ENCODE results near the gene BRMS1.

Gene BRMS1

DNA sequence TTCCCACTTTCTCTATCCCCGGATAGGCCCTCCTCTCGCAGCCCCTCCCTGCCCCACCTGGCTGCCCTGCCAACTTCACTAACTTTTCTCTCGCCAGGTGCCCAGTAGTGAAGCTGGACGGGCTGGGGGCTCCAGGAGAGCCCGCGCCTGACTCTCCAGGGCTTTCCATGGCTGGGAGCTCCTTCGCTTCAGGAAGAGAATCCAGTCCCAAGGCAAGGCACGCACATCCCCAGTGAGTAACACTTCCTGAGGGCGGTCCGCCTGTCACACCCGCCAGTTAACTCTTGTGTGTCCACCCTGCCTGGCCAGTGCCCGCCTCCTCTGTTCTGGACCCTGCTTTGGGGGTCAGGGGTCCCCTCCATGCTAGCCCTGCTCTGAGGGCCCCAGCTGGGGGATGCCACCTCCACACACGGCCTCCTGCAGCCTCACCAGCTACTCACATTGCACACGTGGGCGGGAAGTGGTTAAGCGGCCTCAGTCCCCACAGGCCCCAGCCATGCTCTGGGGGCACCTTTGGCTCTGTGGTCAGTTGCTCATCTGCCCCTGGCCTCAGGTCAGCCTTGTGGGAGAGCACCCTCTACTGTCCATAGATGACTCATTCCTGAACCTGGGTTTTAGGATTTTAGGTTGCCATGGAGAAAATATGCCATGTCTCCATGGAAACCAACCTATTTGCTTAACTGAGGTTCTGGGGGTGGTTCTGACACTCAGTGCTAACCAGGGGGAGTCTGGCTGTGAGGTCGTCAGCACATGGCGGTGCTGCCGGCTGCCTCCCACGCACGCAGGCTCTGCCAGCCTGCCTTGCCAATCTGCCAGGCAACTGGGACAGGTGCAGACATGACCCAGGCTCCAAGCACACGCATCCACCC is 8.4 kb downstream of the BRMS1 start, which contains the start of gene RIN1:
RIN1 (minus strand) TSS at position 201 of the 869 bp plus-strand sequence; CDS start at position 169, 32 bp downstream.
- no peak for DNase-seq (ENCODE audit: low read depth in 2 of 2)

DNA sequence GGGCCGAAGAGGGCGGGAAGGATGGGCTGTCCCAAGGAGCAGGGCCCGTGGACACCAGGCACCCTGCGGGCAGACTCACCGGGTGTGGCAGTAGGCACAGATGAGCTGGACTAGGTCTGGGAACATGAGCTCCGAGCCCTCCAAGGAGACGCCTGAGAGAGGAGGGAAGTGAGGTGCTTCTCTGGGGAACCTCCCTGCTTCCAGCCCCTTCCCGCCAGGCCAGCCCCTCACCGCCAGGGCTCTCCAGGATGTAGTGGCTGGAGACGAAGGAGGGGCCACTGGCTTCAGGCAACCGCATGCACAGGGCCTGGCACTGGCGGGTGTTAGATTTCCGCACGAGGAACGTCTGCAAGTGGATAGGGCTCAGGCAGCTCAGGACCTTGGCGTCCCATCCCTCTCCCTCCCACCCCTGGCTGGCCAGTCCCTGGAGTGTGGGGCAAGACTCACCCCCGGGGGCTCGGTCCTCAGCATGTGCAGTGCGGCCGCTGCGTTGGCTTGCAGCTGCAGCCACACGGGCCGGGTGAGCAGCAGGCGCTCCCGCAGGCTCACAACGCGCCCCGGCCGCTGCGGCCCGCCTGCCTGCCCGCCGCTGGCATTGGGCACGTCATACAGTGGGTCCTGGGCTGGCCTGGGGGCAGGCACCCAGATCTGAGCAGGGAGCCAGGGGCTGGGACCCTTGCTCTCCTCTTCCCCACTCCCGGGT is 9.2 kb downstream of the BRMS1 start:
- DNase-seq (ENCODE audit: low read depth in 2 of 2) = no peak

DNA sequence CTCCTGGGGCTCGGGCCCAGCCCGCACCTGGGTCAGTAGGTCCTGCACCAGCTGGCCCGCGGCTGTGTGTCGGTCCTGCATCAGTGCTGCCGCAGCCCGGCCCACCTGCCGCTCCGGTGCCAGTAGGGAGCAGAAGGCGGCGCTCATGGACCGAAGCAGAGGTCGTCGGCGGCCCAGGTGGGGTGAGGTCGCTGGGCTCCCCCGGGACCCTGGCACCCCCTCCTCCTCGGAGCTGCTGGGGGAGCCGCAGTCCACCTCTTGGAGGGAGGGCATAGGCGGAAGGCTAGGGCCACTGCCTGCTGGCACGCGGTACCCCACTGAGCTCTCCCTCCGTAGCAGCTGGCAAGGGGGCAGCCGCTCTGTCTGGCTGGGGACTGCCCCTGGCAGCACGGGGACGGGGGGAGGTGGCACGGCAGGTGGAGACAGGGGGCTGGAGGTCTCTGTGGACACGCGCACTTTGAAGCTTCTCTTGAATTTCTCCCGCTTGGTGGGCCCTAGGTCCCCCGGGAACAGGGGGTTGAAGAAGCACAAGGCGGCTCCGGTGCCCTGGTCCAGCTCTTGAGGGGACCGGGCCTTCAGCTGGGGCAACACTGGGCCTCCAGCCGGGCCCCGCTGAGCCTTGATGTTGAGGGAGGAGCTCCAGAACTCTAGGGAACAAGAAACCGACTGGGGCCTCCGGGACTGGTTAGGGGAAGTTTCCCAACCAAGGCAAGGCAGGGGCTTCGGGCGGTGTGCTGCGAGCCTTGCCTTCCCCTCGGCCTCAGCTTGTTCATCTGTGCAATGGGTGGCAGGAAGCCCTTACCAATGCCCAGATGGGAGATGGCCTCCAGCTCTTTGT is 10.1 kb downstream of the BRMS1 start:
- DNase-seq (ENCODE audit: low read depth in 2 of 2) = no peak

DNA sequence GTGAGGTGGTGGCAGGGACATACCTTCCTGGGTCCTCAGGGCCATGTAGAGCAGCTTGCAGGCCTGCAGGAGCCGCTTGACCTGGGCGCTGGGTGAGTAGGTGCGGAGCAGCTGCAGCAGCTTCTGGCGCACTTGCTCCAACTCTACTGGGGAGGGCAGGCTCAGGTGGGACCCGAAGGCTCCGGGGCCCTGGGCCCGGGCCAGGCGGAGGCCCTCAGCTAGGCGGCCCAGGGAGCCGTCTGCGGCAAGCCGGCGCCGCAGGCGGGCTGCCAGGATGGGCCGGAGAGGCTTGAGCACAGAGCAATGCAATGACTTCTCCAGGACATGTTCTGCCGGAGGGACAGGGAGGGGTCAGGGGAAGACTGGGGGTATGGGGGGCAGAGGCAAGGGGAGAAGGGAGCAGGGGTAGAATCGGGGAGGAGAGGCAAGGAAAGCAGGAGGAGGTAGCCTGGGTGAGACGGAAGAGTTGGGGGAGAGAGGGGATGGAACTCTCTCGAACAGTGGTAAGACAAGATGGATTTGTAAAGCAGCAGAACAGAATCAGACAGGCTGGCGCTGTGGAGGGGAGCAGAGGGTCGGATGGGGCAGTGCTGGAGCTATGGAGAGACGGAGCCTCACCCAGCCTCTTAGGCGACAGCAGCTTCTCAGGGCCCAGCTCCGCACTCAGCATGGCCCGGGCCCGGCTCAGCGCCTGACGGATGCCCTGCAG is 10.9 kb downstream of the BRMS1 start:
- no peak for DNase-seq (ENCODE audit: low read depth in 2 of 2)

DNA sequence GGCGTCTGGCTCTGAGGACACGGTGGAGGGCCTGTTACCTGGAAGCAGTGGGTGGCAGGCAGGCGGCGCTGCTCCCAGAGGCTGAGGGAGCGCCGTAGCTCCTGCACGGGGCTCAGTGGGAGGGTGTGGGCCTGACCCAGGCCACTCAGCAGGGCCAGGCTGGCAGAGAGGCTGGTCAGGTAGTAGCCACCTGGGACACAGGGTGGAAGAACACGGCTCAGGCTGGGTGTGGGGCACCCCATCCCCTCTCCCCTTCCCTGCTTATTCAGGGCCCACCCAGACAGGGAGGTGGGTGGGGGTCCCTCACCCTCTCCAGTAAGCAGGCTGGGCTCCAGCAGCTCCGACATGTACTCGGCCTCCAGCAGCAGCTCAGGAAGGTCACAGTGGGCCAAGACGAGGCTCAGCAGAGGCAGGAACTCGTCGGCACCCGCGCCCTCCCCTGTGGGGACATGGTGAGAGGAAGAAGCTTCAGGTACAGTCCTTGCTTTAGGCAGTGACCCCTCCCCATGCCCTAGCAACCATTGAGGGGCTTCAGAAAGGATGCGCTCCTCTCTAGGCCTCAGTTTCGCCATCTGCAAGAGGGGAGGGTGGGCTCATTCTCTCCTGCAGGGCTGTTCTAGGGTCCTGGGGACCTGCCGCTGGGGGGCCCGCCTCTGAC is 11.6 kb downstream of the BRMS1 start:
- DNase-seq (ENCODE audit: low read depth in 2 of 2) = no peak

DNA sequence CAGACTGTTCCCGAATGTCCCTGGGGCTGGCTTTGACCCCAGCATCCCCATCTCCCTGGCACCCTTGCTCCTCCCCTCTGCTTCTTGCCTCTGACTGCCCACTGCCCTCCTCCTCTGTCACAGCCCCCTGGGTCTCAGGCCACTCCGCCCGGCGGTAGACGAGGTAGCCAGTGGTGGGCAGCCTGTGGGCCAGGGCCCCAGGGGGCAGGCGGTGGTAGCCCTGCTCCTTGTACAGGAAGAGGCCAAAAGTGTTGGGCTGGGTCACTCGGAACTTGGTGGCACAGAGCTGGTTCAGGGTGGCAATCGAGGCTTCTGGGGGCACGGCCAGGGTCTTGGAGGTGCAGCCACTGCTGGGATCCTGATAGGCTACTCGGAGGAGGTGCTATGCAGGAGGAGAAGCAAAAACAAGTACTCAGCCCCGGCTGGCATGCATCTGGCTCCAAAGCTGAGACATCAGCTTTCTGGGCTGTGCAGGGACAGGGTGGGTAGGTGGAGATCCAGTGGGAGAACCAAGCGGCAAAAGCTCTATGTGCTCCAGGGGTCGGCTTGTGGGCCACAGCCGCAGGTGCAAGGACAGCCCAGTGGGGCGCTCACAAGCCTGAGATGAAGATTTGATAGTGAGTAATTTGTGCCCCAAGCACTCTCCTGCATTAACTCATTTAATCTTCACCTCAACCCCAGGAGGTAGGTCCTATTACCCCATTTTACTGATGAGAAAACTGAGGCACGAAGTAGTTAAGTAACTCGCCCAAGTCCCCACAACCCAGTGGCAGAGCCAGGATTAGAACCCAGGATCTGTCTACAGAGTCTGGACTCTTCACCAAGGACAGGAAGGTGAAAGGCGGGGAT is 12.3 kb downstream of the BRMS1 start:
- DNase-seq (ENCODE audit: low read depth in 2 of 2) = no peak

DNA sequence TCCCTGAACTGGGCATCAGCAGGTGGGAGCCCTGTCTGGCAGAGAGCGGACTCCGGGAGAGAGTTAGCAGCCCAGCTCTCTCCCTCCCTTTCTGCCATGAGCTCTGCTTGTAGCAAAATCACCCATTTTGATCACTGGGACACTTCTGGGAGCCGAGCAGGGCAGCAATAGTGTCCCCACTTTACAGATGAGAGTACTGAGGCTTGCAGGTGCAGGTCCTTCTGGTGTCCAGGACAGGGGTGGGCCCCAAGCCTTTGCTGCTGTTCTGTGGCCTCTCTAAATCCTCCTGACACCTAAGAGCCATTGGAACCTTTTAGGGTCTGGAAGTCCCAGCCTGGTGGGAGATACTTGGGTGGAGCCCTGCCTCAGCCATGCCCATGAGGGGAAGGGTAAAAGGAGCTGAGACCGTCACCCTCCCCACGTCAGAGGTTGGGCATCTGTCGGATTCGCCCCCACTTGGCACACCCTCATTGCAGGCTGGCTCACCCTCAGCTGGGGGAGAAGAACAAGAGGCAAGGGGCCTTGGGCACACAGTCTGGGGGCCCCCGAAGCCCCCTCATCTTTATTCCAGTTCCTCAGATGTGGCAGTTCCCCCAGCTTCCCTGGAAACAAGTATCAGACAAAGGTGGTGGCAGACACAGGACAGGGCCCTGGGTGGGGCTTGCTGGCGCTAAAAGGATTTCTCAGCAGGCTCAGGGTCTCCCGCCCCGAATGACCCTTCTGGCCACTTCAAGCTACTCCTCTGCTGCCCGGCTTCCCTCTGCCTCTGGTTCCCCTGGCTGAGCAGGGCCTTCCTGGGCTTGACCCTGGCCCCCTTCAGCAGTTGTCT is 13.1 kb downstream of the BRMS1 start:
- DNase-seq (ENCODE audit: low read depth in 2 of 2) = no peak

DNA sequence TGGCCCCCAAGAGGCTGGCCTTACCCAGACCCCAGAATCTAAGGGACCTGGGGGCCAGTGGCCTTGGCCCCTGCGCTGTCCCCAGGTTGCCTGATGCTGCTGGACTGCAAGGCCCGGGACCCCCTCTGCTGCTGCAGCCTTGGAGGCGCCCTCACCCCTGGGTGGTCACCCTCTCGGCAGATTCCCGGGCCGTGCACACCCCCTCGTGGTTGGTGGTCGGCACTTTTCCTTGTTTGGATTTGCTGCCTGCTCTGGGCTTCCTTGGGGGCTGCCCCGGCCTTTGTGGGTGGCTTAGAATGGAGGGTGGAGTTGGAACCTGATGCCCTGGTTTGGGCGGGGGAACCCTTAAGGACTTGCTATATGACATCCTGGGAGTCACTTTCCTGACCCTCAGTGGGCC is 14.0 kb downstream of the BRMS1 start:
- DNase-seq (ENCODE audit: low read depth in 2 of 2) = no peak

DNA sequence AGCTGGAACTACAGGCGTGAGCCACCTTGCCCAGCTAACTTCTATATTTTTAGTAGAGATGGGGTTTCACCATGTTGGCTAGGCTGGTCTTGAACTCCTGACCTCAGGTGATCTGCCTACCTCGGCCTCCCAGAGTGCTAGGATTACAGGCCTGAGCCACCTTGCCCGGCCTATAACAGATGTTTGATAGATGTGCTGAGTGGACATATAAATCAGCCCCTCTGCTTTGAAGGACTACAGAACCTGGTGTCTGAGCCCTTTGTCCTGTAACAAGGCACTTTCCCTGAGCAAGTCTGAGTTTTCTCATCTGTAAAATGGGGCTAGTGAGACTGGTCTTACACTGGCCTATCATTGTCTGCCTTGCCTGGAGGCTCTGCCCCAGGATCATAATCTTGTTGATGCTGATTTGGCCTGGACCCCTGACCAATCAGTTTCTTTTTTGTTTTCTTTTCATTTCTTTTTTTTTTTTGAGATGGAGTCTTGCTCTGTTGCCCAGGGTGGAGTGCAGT is 15.7 kb downstream of the BRMS1 start:
- DNase-seq (ENCODE audit: low read depth in 2 of 2) = no peak

DNA sequence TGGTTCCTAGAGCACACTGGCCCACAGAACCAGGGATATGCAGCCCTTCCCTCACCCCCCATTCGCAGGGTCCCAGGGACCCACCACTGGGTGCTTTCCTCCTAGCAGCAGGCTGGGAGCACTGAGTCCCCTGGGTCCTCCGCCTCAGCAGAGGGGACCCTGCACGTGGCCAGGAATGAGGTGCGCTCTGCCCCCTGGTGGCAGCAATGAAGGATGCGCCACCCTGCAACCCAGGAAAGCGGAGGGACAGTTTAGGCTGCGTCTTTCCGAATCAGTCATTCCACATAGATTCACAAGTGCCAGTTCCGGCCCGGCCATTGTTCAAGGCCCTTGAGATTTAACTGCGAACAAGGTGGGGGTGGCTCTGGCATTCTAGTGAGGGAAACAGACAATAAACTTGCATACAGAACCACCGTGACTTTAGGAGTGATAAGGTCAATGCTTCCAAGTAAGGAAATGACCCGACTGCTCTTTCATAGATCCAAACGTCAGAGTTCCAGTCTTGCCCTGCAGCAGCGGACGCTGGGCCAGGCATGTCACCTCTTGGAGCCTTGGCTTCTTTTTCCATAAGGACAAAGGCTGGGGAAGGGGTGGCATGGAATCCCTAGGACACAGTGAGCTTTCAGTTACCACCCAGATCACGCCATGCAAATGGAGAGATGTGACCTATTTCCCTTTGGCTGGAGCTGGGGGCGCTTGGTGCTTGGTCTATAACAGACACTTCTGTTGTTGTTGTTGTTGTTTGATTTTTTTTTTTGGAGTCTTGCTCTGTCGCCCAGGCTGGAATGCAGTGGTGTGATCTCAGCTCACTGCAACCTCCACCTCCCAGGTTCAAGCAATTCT is 16.4 kb downstream of the BRMS1 start:
- peak; percentile 54 to 66 for DNase-seq (ENCODE audit: low read depth in 2 of 2)

DNA sequence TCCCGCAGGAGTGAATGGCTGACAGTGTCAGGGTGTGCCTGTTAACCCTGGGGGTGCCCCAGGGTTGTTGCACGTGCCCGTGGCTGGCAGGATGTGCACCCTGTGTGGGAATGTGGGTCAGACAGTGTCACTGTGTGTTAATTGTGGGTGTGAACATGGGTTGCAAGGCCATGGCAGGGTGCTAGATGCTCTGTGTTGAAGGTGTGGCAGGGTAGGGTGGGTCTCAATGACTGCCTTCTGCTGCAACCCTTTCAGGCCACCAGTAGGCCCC is 16.9 kb downstream of the BRMS1 start:
- DNase-seq (ENCODE audit: low read depth in 2 of 2) = no peak

DNA sequence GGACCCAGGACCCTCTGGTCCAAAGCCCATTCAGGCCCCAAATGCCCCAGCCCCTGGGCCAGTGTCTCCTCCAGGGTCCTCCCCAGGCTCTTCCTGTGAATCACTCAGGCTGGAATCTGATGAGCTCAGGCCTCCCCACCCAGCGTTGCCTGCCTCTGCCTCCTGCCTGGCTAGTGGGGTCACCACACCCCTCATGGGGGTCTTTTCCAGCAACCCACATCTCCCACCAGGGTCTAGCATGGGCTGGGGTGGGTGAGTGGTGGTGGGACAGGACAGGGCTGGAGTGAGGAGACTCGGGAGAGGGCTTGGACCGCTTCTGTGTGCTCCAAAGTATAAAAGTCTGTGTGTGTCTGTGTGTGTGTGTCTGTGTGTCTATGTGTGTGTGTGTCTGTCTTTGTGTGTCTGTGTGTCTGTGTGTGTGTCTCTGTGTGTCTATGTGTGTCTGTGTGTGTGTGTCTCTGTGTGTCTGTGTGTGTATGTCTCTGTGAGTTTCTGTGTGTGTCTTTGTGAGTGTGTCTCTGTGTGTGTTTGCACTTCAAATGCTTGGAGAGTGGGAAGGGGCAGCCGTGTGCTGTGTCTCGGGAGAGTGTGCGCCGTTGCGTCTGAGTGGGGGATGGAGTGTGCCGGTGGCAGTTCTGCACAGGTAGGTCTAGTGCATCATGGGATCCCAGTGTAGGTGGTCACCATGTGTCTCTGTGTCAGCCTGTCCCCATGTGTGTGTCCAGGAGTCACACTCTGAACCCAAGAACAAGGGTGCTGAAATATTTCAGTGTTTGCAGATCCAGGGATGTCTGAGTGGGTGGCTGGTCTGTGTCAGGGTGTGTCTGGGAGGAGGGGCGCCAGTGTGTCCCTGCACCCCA is 17.5 kb downstream of the BRMS1 start:
- no peak for DNase-seq (ENCODE audit: low read depth in 2 of 2)

DNA sequence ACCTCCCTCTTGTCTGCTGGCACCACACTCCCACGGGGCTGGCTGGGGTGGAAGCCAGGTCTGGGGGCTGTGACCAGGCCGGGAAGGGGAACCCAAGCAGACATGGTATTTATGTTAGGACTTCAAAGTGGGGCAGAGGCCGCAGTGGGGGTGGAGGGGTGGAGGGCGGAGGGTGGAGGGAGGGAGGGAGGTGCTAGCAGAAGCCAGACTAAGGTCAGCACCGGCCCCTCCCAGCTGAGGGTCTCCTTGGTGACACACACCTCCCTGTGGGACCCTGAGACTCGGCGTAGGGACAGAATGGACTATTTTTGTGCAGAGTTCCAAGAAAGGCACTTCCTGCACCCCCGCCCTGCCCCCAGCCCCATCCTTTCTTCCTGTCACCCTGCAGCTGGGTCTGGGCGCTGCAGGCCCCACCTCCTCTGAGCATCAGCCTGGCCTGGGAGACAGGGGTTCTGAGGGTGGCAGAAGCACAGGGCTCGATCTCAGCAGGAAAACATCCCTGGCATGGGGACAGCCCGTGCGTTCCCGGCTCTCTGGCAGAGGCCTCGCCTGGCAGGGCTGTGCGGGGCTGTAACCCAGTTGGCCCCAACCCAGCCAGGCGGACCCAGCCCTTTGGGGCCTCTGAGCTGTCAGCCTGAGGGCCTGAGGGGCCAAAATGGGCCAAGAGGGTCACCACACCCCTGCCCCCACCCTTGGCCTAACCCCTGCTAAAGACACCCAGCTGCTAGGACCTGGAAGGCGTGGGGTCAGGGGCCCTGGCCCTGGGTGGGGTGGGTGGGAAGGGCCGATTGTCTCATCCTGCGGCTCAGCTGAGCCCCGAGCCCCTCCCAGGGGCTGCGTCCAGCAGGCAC is 18.4 kb downstream of the BRMS1 start:
- no peak for DNase-seq (ENCODE audit: low read depth in 2 of 2)

DNA sequence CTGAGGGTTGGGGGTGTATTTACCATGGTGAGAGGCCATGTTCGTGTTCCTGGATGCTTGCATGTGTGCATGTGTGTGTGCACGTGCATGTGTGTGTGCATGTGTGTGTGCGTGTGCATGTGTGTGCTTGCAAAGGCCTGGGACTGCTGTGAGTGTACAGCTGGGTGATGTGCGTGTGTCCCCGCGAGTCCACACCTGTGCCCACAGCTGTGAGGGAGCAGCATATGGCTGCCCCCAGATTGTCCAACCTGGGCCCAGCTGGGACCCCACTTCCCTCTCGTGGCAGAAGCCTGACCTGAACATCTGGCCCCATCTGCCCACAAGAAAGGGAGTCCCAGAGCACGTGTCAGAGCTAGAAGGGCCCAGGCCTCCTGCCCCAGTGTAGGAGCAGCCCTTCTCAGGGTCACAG is 19.6 kb downstream of the BRMS1 start:
- DNase-seq (ENCODE audit: low read depth in 2 of 2) = no peak

DNA sequence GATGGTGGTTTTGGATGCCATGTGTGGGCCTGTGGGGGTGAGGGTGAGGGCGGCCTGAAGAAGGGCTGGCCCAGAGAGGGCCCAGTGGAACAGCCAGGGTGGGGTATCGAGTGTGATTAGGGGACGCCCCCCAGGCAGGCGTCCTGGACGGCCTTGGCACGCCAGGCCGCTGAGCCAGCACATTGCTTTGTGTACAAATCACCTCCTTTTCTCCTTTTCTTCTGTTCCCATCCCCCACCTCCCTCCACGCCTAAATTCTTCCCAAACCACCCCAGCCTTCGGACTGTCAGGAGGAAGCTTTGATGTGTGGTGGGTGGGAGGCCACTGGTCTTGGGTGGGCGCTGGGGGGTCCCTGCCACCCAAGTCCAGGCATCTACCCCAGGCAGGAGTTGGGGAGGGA is 20.2 kb downstream of the BRMS1 start:
- no peak for DNase-seq (ENCODE audit: low read depth in 2 of 2)

DNA sequence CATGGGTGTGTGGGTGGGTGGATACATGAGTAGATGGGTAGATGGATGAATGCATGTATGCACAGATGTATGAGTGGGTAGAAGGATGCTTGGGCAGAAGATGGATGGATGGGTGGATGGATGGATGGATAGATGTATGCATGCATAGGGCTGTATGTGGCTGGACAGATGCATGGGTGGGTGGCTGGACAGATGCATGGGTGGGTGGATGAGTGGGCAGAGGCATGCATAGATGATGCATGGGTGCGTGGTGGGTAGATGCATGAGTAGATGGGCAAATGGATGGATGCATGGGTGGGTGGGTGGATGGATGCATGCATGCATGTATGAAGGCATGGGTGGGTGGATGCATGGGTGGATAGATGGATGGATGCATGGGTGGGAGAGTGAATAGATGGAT is 21.2 kb downstream of the BRMS1 start:
- no peak for DNase-seq (ENCODE audit: low read depth in 2 of 2)

All from stimulated activated CD4-positive, alpha-beta T cell treated with anti-CD3 and anti-CD28 coated beads, Interleukin-1b, Interleukin-23, amount 100 ng/mL, for 1 hour (primary cell).